SJSA1 (cell line): ENCODE results near the gene MATN1. TPM values are rescaled to one million over a fixed set of nuclear protein-coding genes. Genes with fewer than 3 reads are reported as not detected.
"Not testable (repeated sequence)": the region's sequence is repeated elsewhere in the genome, so short reads cannot be mapped to it uniquely, and the experiment has no call there.

ENCODE experiments used
- DNase-seq, 2 experiments: peaks; one replicate each; pipeline ENCODE4 v3.0.0-alpha.2; 2015 to 2020; ENCODE audit warnings: low spot score in 2 of 2, low read depth in 1 of 2
- H3K27ac ChIP-seq: fragments of 250-450 bp; sonication (Bioruptor Pico); 2 replicates; pipeline ENCODE4 v1.5.1; 2020; ENCODE audit warnings: mild to moderate bottlenecking, moderate library complexity
- H3K27me3 ChIP-seq: fragments of 250-450 bp; sonication (Bioruptor Pico); replicated peaks from 2 replicates; pipeline ENCODE4 v1.5.1; 2020; ENCODE audit warnings: mild to moderate bottlenecking, moderate library complexity
- H3K36me3 ChIP-seq: fragments of 250-450 bp; sonication (Bioruptor Pico); 2 replicates; pipeline ENCODE4 v1.5.1; 2020; ENCODE audit warnings: mild to moderate bottlenecking
- H3K4me1 ChIP-seq: fragments of 250-450 bp; sonication (Bioruptor Pico); replicated peaks from 2 replicates; pipeline ENCODE4 v1.6.1; 2021; ENCODE audit warnings: mild to moderate bottlenecking
- H3K4me3 ChIP-seq: fragments of 250-450 bp; sonication (Bioruptor Pico); 2 replicates; pipeline ENCODE4 v1.5.1; 2020; ENCODE audit warnings: mild to moderate bottlenecking
- H3K9me3 ChIP-seq: fragments of 250-450 bp; sonication (Bioruptor Pico); replicated peaks from 2 replicates; pipeline ENCODE4 v1.5.1; 2020; ENCODE audit warnings: mild to moderate bottlenecking
- total RNA-seq: library from RNA; depleted of rRNA; stranded (reverse); fragments of >200 nt; shearing (Covaris generic); gene quantifications from 2 replicates; pipeline ENCODE4 v1.2.3, GENCODE V29; 2014

MATN1 gene
- total RNA-seq, 1 experiment from 2014 or later, result 0.26 TPM

DNA sequence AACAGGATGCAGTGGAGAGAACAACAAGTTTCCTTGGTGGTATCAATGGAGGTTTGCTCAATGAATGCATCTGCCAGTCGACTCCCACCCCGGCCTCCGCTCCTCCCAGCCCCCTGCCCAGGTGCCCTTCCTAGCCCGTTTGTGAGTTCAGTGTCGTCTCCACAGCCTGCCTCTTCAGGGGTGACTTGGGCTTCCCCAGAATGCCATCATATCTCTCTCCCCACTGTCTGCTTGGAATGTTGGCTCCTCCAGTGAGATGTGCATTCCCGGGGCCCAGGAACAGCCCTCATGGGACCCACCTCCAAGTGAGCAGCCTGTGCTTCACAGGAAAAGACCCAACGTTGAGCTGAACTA is 30.5 kb downstream of the MATN1 start:
- no peaks in the 10 kb centered on the region for H3K27me3 ChIP-seq
- H3K36me3 ChIP-seq, result no peaks in the 10 kb centered on the region
- no peaks in the 10 kb centered on the region for H3K9me3 ChIP-seq
- H3K27ac ChIP-seq, result no peak overlapping the region
- no peak overlapping the region for H3K4me3 ChIP-seq
- DNase-seq, result no peak
- H3K4me1 ChIP-seq, result no peaks in the 10 kb centered on the region

DNA sequence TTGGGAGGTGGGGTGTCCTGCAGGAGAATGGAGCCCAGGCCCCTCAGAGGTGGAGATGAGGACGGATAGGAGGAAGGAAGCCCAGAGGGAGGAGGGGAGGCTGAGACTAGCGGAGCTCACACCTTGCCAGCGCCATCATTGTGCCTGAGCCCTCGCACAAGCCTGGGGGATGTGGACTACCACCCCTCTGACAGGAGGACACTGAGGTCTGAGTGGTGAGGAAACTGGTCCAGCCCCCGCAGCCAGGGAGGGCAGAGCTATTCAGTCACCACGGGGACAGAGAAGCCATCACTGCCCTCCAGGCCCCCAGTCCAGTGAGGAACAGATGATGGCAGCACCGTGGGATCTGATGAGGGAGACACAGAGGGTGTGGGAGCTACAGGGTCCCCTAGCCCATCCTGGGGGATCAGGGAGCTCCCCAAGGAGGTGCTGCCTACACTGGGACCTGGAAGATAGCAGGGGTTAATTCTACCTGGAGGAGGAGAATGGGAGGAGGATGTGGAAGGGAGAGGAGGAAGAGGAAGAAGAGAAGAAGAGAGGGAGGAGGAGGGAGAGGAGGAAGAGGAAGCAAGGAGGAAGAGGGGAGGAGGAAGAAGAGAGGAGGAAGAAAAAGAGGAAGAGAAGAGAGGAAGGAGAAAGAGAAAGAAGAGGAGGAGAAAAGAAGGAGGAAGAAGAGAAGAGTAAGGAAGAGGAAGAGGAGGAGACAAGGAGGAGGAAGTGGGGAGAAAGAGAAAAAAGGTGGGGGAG is 31.0 kb downstream of the MATN1 start:
- Histone ChIP-seq H3K9me3 (no peaks in the 10 kb centered on the region), H3K27me3 (no peaks in the 10 kb centered on the region), H3K4me1 (no peaks in the 10 kb centered on the region), H3K27ac (no peak overlapping the region), H3K4me3 (no peak overlapping the region), H3K36me3 (no peaks in the 10 kb centered on the region)
- no peak for DNase-seq

GRCh38 chr1:30691480-30691879 is 31.9 kb downstream of the MATN1 start:
- Histone ChIP-seq H3K4me3 (no peak overlapping the region), H3K27ac (no peak overlapping the region), H3K9me3 (no peaks in the 10 kb centered on the region), H3K27me3 (no peaks in the 10 kb centered on the region), H3K4me1 (no peaks in the 10 kb centered on the region), H3K36me3 (no peaks in the 10 kb centered on the region)
- no peak for DNase-seq

GRCh38 chr1:30689901-30690645 is 33.3 kb downstream of the MATN1 start:
- no peaks in the 10 kb centered on the region for H3K27me3 ChIP-seq
- DNase-seq, result no peak
- no peak overlapping the region for H3K27ac ChIP-seq
- no peaks in the 10 kb centered on the region for H3K9me3 ChIP-seq
- H3K4me1 ChIP-seq, result no peaks in the 10 kb centered on the region
- H3K4me3 ChIP-seq, result no peak overlapping the region
- H3K36me3 ChIP-seq, result no peaks in the 10 kb centered on the region

DNA sequence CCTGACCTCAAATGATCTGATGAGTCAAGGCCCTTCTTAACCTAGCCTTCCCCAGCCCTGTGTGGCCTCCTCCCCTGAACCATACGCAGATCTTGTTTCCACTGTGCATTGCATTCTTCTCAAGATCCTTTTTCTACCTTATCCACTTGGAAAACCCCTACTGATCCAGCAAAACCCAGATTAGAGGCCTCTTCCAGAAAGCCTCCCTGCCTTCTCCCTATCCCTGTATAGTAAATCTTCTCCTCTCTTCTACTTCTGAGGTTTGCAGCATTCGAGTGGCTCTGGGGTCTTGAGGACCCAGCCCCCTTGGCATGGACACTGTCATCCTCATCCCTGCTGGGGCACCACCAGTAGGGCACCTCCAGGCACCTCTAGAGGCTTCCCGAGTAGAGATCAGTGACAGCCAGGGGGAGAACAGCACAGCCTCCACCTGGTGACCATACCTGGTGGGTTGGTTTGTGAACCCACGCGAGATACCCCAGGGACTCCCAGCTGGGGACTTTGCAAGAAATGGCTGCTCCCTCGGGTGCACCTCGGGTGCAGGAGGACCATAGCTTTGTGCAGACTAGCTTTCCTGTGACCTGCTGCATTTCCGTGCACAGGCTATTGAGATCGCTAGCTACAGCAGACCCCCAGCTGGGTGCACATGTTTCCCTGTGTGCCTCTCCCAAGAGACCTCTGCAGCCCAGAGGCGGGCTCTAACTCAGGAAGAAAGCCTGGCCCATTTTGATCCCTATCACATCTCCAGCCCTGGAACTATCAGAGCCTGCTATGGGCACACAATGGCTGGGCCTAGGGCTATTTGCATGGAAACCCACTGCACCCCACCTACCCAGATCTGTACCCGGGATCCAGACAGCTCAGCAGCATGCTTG is 34.2 kb downstream of the MATN1 start:
- H3K4me1 ChIP-seq, result no peaks in the 10 kb centered on the region
- H3K27me3 ChIP-seq, result no peaks in the 10 kb centered on the region
- no peaks in the 10 kb centered on the region for H3K36me3 ChIP-seq
- H3K4me3 ChIP-seq, result no peak overlapping the region
- no peak overlapping the region for H3K27ac ChIP-seq
- no peaks in the 10 kb centered on the region for H3K9me3 ChIP-seq
- no peak for DNase-seq

DNA sequence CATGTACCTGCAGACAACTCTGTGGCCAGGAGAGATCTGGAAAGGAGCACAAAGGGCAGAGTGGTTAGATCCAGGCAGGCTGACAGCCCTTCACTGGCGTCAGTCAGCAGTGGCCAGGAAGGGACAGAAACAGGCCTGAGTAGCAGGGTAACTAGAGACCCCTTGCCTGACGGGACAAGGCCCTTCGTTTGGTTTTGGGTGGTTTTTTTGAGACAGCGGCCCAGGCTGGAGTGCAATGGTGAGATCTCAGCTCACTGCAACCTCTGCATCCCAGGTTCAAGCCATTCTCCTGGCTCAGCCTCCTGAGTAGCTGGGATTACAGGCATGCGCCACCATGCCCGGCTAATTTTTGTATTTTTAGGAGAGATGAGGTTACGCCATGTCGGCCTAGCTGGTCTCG is 34.9 kb downstream of the MATN1 start:
- DNase-seq, H3K36me3 ChIP-seq, H3K9me3 ChIP-seq, H3K27ac ChIP-seq, H3K4me1 ChIP-seq, H3K27me3 ChIP-seq, H3K4me3 ChIP-seq: not testable (repeated sequence)

- Histone ChIP-seq H3K4me1 (no peaks in the 10 kb centered on the region; the same call in 1 of the 2 replicates), H3K27me3 (no peaks in the 10 kb centered on the region), H3K9me3 (no peaks in the 10 kb centered on the region), H3K27ac (no peak overlapping the region), H3K36me3 (no peaks in the 10 kb centered on the region), H3K4me3 (no peak overlapping the region)
- no peak for DNase-seq
These were observed 35.5 kb downstream of the MATN1 start for GRCh38 chr1:30687886-30688285.

DNA sequence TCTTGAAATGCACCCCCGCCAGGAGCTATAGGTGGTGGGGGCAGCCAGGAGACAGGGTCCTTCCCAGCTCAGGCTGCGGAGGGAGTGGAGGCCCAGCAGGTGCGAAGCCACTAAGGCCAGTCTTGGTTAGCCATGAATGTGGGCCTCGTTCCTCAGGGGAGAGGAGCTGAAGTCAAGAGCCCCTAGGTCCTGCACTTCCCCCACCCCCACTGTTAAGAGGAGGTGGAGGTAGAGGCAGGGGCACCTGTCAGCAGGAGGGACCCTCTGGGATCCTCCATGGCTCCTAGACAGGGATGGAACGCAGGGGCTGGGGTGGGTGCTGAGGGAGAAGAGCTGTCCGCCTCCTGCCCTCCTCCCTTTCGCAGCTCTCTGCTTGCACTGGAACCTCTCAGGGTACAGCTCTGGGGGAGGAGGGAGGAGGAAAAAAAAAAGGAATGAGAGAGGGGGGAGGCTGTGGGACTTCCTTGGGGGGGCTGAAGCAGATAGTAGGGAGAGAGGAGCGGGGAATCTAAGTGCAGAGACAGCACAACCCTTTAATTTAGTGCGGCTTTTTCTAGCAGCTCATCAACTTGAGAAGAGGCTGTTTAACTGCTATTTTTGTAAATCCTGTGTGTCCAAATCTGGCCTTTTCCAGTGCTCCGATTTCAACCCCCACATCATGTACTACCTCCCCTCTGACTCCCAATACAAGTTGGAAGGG is 37.0 kb downstream of the MATN1 start:
- Histone ChIP-seq H3K9me3 (no peaks in the 10 kb centered on the region), H3K36me3 (no peaks in the 10 kb centered on the region), H3K27ac (no peak overlapping the region), H3K4me3 (no peak overlapping the region), H3K4me1 (no peaks in the 10 kb centered on the region; the same call in 1 of the 2 replicates), H3K27me3 (no peaks in the 10 kb centered on the region)
- no peak for DNase-seq

GRCh38 chr1:30685796-30686165 is 37.6 kb downstream of the MATN1 start:
- no peak for DNase-seq
- H3K4me3 ChIP-seq, result no peak overlapping the region
- no peaks in the 10 kb centered on the region for H3K9me3 ChIP-seq
- H3K27me3 ChIP-seq, result no peaks in the 10 kb centered on the region
- no peaks in the 10 kb centered on the region; the same call in 1 of the 2 replicates for H3K4me1 ChIP-seq
- H3K36me3 ChIP-seq, result no peaks in the 10 kb centered on the region
- H3K27ac ChIP-seq, result no peak overlapping the region

- H3K27ac ChIP-seq, result no peak overlapping the region
- no peaks in the 10 kb centered on the region for H3K27me3 ChIP-seq
- no peak overlapping the region for H3K4me3 ChIP-seq
- no peaks in the 10 kb centered on the region; the same call in 1 of the 2 replicates for H3K4me1 ChIP-seq
- DNase-seq, result no peak
- no peaks in the 10 kb centered on the region for H3K36me3 ChIP-seq
- no peaks in the 10 kb centered on the region for H3K9me3 ChIP-seq
These were observed 38.2 kb downstream of the MATN1 start for GRCh38 chr1:30684881-30685795.

GRCh38 chr1:30684259-30684658 is 39.1 kb downstream of the MATN1 start:
- no peaks in the 10 kb centered on the region for H3K36me3 ChIP-seq
- no peaks in the 10 kb centered on the region for H3K9me3 ChIP-seq
- no peak for DNase-seq
- no peaks in the 10 kb centered on the region for H3K27me3 ChIP-seq
- H3K27ac ChIP-seq, result no peak overlapping the region
- no peaks in the 10 kb centered on the region; the same call in 1 of the 2 replicates for H3K4me1 ChIP-seq
- H3K4me3 ChIP-seq, result no peak overlapping the region

DNA sequence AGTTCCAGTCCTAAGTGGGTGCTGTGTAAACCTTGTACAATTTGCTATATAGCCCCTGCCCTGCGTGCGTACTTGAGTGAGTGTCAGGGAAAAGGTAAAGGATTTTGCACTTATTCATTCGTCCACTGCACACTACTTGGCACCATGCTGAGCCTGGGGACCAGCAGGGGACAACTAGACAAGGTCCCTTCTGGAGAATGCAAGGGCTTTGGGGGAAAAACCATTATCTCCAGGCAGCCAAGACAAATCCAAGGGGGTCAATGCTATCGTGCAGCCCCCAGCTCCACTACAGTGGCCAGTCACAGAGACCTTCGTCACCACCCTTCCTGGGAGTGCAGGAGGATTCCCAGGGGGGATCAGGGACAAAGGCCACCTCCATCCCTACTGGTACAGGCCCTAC is 39.7 kb downstream of the MATN1 start:
- no peaks in the 10 kb centered on the region for H3K9me3 ChIP-seq
- no peak overlapping the region for H3K27ac ChIP-seq
- no peak for DNase-seq
- H3K27me3 ChIP-seq, result no peaks in the 10 kb centered on the region
- H3K4me1 ChIP-seq, result no peaks in the 10 kb centered on the region; the same call in 1 of the 2 replicates
- H3K36me3 ChIP-seq, result no peaks in the 10 kb centered on the region
- no peak overlapping the region for H3K4me3 ChIP-seq
